SU-DHL-6 (cell line): Measurements from ENCODE around the gene ANXA6.

Experiments
- EZH2phosphoT487 ChIP-seq: fragments of 200-600 bp; sonication (generic), shearing (Covaris generic); conservative IDR thresholded peaks from 2 replicates; pipeline ENCODE4 v1.6.1; 2018; ENCODE audit warnings: mild to moderate bottlenecking, antibody characterized with exemption, low read length, moderate library complexity, mixed read lengths
- TF ChIP-seq, protein P1 (sequence below): fragments of 200-600 bp; sonication (generic); IDR thresholded peaks from one replicate; pipeline ENCODE4 v1.5.1; 2017; ENCODE audit warnings: antibody characterized with exemption, mild to moderate bottlenecking, low read length, moderate library complexity; ENCODE audit not compliant: insufficient read depth, poor library complexity, severe bottlenecking

DNA sequence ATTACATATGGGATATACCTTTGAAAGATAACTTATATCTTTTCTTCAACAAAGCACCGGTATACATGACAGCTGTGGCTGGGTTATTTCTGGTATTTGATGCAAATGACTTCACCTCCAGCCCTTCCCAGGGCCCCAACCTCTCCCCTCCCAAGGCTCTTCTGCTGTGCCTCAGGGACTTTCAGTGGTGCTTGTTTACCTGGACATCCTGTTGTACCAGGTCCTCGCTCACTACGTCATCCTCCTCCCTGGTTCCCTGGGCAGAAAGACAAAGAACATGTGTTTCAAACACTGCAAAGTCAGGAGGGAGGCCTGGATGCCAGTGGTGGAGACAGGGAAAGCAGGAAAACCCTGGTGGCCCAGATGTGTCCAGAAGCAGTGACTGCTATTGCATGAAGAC lies 23.4 kb downstream of the ANXA6 start:
- TF ChIP-seq, protein P1, sequence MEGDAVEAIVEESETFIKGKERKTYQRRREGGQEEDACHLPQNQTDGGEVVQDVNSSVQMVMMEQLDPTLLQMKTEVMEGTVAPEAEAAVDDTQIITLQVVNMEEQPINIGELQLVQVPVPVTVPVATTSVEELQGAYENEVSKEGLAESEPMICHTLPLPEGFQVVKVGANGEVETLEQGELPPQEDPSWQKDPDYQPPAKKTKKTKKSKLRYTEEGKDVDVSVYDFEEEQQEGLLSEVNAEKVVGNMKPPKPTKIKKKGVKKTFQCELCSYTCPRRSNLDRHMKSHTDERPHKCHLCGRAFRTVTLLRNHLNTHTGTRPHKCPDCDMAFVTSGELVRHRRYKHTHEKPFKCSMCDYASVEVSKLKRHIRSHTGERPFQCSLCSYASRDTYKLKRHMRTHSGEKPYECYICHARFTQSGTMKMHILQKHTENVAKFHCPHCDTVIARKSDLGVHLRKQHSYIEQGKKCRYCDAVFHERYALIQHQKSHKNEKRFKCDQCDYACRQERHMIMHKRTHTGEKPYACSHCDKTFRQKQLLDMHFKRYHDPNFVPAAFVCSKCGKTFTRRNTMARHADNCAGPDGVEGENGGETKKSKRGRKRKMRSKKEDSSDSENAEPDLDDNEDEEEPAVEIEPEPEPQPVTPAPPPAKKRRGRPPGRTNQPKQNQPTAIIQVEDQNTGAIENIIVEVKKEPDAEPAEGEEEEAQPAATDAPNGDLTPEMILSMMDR = no peak
- no peak for TF ChIP-seq EZH2phosphoT487
